H1 (cell line): ENCODE measurements around the gene BRPF1.
"Not testable (repeated sequence)": the region's sequence is repeated elsewhere in the genome, so short reads cannot be mapped to it uniquely, and the experiment has no call there.

Experiments used
- CBX8 ChIP-seq: fragments of 300-800, 300-1000 bp; sonication (generic); IDR thresholded peaks from 2 replicates; pipeline ENCODE4 v1.7.1; 2016; ENCODE audit warnings: low read depth, low read length, borderline replicate concordance
- CTCF ChIP-seq, 3 experiments: IDR thresholded peaks; 1 replicate in 2 of 3; 2 replicates in 1 of 3; pipeline versions ENCODE4 v1.5.1 to v1.6.1; 2011; ENCODE audit warnings: low read length in 3 of 3, mild to moderate bottlenecking in 3 of 3, inconsistent platforms in 2 of 3, low read depth in 1 of 3, moderate library complexity in 1 of 3; ENCODE audit not compliant: insufficient read depth in 1 of 3; ENCODE audit errors: control extremely low read depth in 1 of 3
- EP300 ChIP-seq, 2 experiments: IDR thresholded peaks; 1 replicate in 1 of 2; 2 replicates in 1 of 2; pipeline ENCODE4 v1.6.1; 2011 to 2012; ENCODE audit warnings: low read depth in 2 of 2, low read length in 2 of 2, mild to moderate bottlenecking in 2 of 2, borderline replicate concordance in 1 of 2, inconsistent platforms in 1 of 2, moderate library complexity in 1 of 2
- EZH2 ChIP-seq: fragments of 200-600 bp; sonication (generic); IDR thresholded peaks from 2 replicates; pipeline ENCODE4 v1.7.1; 2012; ENCODE audit warnings: low read depth, mild to moderate bottlenecking, moderate library complexity, low read length, inconsistent platforms; ENCODE audit not compliant: severe bottlenecking
- GABPA ChIP-seq: IDR thresholded peaks from 2 replicates; pipeline ENCODE4 v1.6.1; 2011; ENCODE audit warnings: mild to moderate bottlenecking, low read length, moderate library complexity, borderline replicate concordance; ENCODE audit not compliant: insufficient read depth
- HDAC6 ChIP-seq: IDR thresholded peaks from one replicate; pipeline ENCODE4 v1.7.1; 2012; ENCODE audit warnings: low read depth, mild to moderate bottlenecking, inconsistent platforms, low read length, moderate library complexity
- JUND ChIP-seq: IDR thresholded peaks from 2 replicates; pipeline ENCODE4 v1.6.1; 2011; ENCODE audit warnings: mild to moderate bottlenecking, improper control_type of control experiment, low read length
- KDM1A ChIP-seq: fragments of 200-600, 300-600 bp; sonication (generic); IDR thresholded peaks from 2 replicates; pipeline ENCODE4 v1.7.1; 2016; ENCODE audit warnings: mild to moderate bottlenecking, low read length, borderline replicate concordance
- NANOG ChIP-seq: IDR thresholded peaks from 2 replicates; pipeline ENCODE4 v1.6.1; 2011; ENCODE audit warnings: low read length, low read depth, mild to moderate bottlenecking, inconsistent platforms; ENCODE audit not compliant: insufficient read depth, poor library complexity, severe bottlenecking
- POLR2A ChIP-seq, 2 experiments: IDR thresholded peaks; 1 replicate in 1 of 2; 2 replicates in 1 of 2; pipeline ENCODE4 v1.6.1; 2011; ENCODE audit warnings: low read depth in 2 of 2, low read length in 2 of 2, mild to moderate bottlenecking in 2 of 2; ENCODE audit errors: control extremely low read depth in 1 of 2
- TEAD4 ChIP-seq: IDR thresholded peaks from 2 replicates; pipeline ENCODE4 v1.6.1; 2012; ENCODE audit warnings: low read depth, low read length, inconsistent platforms, mixed read lengths
- TF ChIP-seq, protein P1 (sequence below): IDR thresholded peaks from 2 replicates; pipeline ENCODE4 v1.6.1; 2012; ENCODE audit warnings: low read length, inconsistent platforms

DNA sequence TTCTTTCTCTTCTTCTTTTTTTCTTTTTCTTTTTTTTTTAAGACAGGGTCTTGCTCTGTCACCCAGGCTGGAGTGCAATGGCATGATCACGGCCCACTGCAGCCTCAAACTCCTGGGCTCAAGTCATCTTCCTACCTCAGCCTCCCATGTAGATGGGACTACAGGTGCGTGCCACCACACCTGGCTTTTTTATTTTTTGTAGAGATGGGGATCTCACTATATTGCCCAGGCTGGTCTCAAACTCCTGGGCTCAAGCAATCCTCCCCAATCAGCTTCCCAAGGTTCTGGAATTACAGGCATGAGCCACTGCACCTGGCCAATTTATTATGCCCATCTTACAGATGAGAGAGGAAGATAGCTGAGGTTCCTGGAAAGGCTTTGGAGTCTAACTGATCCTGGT, 39.5 kb downstream of the BRPF1 start:
- not testable (repeated sequence) for TF ChIP-seq TEAD4; JUND; HDAC6; EZH2; EP300 (IDR thresholded peaks at IDR 0.05; ENCODE audit: borderline replicate concordance in 1 of 2, low read depth in 2 of 2, low read length in 2 of 2); POLR2A (IDR thresholded peaks at IDR 0.05; ENCODE audit: control extremely low read depth in 1 of 2, low read depth in 2 of 2, low read length in 2 of 2); CBX8; CTCF (IDR thresholded peaks at IDR 0.05; ENCODE audit: control extremely low read depth in 1 of 3, insufficient read depth in 1 of 3, low read depth in 1 of 3, low read length in 3 of 3); NANOG; KDM1A; GABPA
- TF ChIP-seq, protein P1, sequence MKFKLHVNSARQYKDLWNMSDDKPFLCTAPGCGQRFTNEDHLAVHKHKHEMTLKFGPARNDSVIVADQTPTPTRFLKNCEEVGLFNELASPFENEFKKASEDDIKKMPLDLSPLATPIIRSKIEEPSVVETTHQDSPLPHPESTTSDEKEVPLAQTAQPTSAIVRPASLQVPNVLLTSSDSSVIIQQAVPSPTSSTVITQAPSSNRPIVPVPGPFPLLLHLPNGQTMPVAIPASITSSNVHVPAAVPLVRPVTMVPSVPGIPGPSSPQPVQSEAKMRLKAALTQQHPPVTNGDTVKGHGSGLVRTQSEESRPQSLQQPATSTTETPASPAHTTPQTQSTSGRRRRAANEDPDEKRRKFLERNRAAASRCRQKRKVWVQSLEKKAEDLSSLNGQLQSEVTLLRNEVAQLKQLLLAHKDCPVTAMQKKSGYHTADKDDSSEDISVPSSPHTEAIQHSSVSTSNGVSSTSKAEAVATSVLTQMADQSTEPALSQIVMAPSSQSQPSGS = not testable (repeated sequence)
